ENCODE results near the gene OR2H2.

Gene OR2H2

GRCh38 chr6:29584821-29585220 lies at the start of gene OR2H2:
Gene OR2H2 (plus strand): TSS chr6:29585121. CDS start chr6:29587945, 2,824 bp downstream.
- DNase-seq = no peak

- no peak for DNase-seq
Measured at GRCh38 chr6:29537714-29538403, 47.1 kb upstream of the OR2H2 start.

GRCh38 chr6:29547573-29547972 lies 37.3 kb upstream of the OR2H2 start:
- no peak for DNase-seq

- DNase-seq = no peak
Measured at GRCh38 chr6:29552512-29553051, 32.3 kb upstream of the OR2H2 start.

- no peak for DNase-seq
Measured at GRCh38 chr6:29553268-29554057, 31.5 kb upstream of the OR2H2 start.

GRCh38 chr6:29554764-29555163 lies 30.2 kb upstream of the OR2H2 start:
- DNase-seq = no peak

GRCh38 chr6:29557320-29557719 lies 27.6 kb upstream of the OR2H2 start:
- no peak for DNase-seq

- DNase-seq = no peak
Measured at GRCh38 chr6:29558439-29559079, 26.4 kb upstream of the OR2H2 start.

GRCh38 chr6:29559524-29560287 lies 25.2 kb upstream of the OR2H2 start, which contains the start of gene UBD:
Gene UBD (minus strand): TSS chr6:29559732. CDS start chr6:29559701, 31 bp downstream.
- DNase-seq = no peak

- no peak for DNase-seq
Measured at GRCh38 chr6:29561091-29561490, 23.8 kb upstream of the OR2H2 start.

GRCh38 chr6:29561606-29562181 lies 23.2 kb upstream of the OR2H2 start:
- no peak for DNase-seq

GRCh38 chr6:29563435-29563965 lies 21.4 kb upstream of the OR2H2 start:
- no peak for DNase-seq

- no peak for DNase-seq
Measured at GRCh38 chr6:29564875-29565274, 20.0 kb upstream of the OR2H2 start.

GRCh38 chr6:29566856-29567255 lies 18.1 kb upstream of the OR2H2 start:
- DNase-seq = no peak

GRCh38 chr6:29567541-29567940 lies 17.4 kb upstream of the OR2H2 start:
- DNase-seq = no peak

GRCh38 chr6:29567991-29568390 lies 16.9 kb upstream of the OR2H2 start:
- no peak for DNase-seq

- DNase-seq = no peak
Measured at GRCh38 chr6:29576056-29576455, 8.9 kb upstream of the OR2H2 start.

- DNase-seq = no peak
Measured at GRCh38 chr6:29577544-29577943, 7.4 kb upstream of the OR2H2 start.

- peak; percentile 15 for DNase-seq
Measured at GRCh38 chr6:29589423-29590048, 4.6 kb downstream of the OR2H2 start.

- no peak for DNase-seq
Measured at GRCh38 chr6:29590218-29590808, 5.4 kb downstream of the OR2H2 start.

- DNase-seq = no peak
Measured at GRCh38 chr6:29591677-29592076, 6.8 kb downstream of the OR2H2 start.
